H1 (cell line): ENCODE results near the gene SRPK3. TPM values are rescaled to one million over a fixed set of nuclear protein-coding genes. Genes with fewer than 3 reads are reported as not detected.

Experiments used
- CTCF ChIA-PET: fragments of 300-600 bp; sonication (Branson Sonifier 250); formaldehyde crosslinking; loops from one replicate; lab custom pipeline; 2021; ENCODE audit not compliant: partially characterized antibody; lab: Charles Lee
- POLR2A ChIA-PET: fragments of 300-600 bp; sonication (Branson Sonifier 250); formaldehyde crosslinking; loops from one replicate; lab custom pipeline; 2021; ENCODE audit warnings: inconsistent platforms; ENCODE audit not compliant: partially characterized antibody; lab: Charles Lee
- DNase-seq, 2 experiments: peaks; one replicate each; pipeline versions ENCODE4 v3.0.0 to v3.0.0-alpha.2; 2010 to 2022; ENCODE audit warnings: low spot score in 2 of 2, low read depth in 1 of 2, mixed read lengths in 1 of 2
- FAIRE-seq: peaks from 2 replicates; lab custom pipeline; 2011; peaks lifted over from hg19 to GRCh38; lab: Jason Lieb, UNC
- H2AFZ ChIP-seq: 2 replicates; pipeline ENCODE4 v1.8.1; 2012; ENCODE audit warnings: low read length, inconsistent platforms
- H2AK5ac ChIP-seq: 2 replicates; pipeline ENCODE4 v1.6.1; 2013; ENCODE audit warnings: low read depth, low read length
- H2BK120ac ChIP-seq: replicated peaks from 2 replicates; pipeline ENCODE3; 2013; ENCODE audit warnings: low read depth, low read length, inconsistent platforms
- H2BK12ac ChIP-seq: 2 replicates; pipeline ENCODE4 v1.6.1; 2013; ENCODE audit warnings: low read depth, low read length
- H2BK15ac ChIP-seq: 2 replicates; pipeline ENCODE4 v1.6.1; 2013; ENCODE audit warnings: low read length
- H2BK20ac ChIP-seq: 2 replicates; pipeline ENCODE4 v1.6.1; 2013; ENCODE audit warnings: low read length
- H2BK5ac ChIP-seq: 2 replicates; pipeline ENCODE4 v1.6.1; 2013; ENCODE audit warnings: low read depth, low read length
- H3K14ac ChIP-seq: 2 replicates; pipeline ENCODE4 v1.6.1; 2013; ENCODE audit warnings: inconsistent platforms; ENCODE audit not compliant: insufficient read length
- H3K18ac ChIP-seq: 2 replicates; pipeline ENCODE4 v1.6.1; 2013; ENCODE audit warnings: low read length; ENCODE audit errors: extremely low read depth
- H3K23ac ChIP-seq: 2 replicates; pipeline ENCODE4 v1.6.1; 2013; ENCODE audit warnings: inconsistent platforms; ENCODE audit not compliant: insufficient read length
- H3K23me2 ChIP-seq: 2 replicates; pipeline ENCODE4 v1.6.1; 2013; ENCODE audit warnings: low read depth, low read length
- H3K27ac ChIP-seq: 2 replicates; pipeline ENCODE4 v1.6.1; 2011; ENCODE audit warnings: low read depth, low read length, inconsistent platforms
- H3K27me3 ChIP-seq, 4 experiments: replicated peaks in 1 of 4; 1 replicate in 1 of 4; 2 replicates in 3 of 4; pipeline versions ENCODE4 v1.6.1 to v1.8.1; 2011 to 2013; ENCODE audit warnings: low read length in 3 of 4, mild to moderate bottlenecking in 3 of 4, inconsistent platforms in 2 of 4, mixed read lengths in 2 of 4, moderate library complexity in 1 of 4; ENCODE audit not compliant: control insufficient read depth in 3 of 4, insufficient read depth in 3 of 4; ENCODE audit errors: extremely low read depth in 1 of 4
- H3K36me3 ChIP-seq, 4 experiments: 2 replicates each; pipeline versions ENCODE4 v1.6.1 to v1.8.1; 2011 to 2013; ENCODE audit warnings: mild to moderate bottlenecking in 4 of 4, low read length in 3 of 4, moderate library complexity in 2 of 4, control low read depth in 1 of 4, inconsistent platforms in 1 of 4; ENCODE audit not compliant: insufficient read depth in 4 of 4, control insufficient read depth in 2 of 4
- H3K4ac ChIP-seq: replicated peaks from 2 replicates; pipeline ENCODE3; 2013; ENCODE audit warnings: low read length, low read depth, mixed read lengths, inconsistent platforms; ENCODE audit not compliant: insufficient read length
- H3K4me1 ChIP-seq, 4 experiments: replicated peaks in 1 of 4; 1 replicate in 1 of 4; 2 replicates in 3 of 4; pipeline versions ENCODE4 v1.6.1 to v1.8.1; 2011 to 2013; ENCODE audit warnings: low read length in 3 of 4, inconsistent platforms in 2 of 4, mixed read lengths in 1 of 4; ENCODE audit not compliant: insufficient read depth in 4 of 4, control insufficient read depth in 3 of 4
- H3K4me2 ChIP-seq, 2 experiments: 2 replicates each; pipeline versions ENCODE4 v1.6.1 to v1.8.1; 2011 to 2013; ENCODE audit warnings: low read depth in 2 of 2, low read length in 2 of 2, control low read depth in 1 of 2, inconsistent platforms in 1 of 2, mild to moderate bottlenecking in 1 of 2; ENCODE audit not compliant: insufficient read depth in 1 of 2
- H3K4me3 ChIP-seq, 4 experiments: fragments of 200-600, 300-600 bp in 1 of 4; sonication (generic), shearing (Covaris generic), sonication (Bioruptor Twin) in 1 of 4; 2 replicates each; pipeline versions ENCODE4 v1.5.1 to v1.8.1; 2011 to 2016; ENCODE audit warnings: low read length in 4 of 4, low read depth in 3 of 4, control low read depth in 2 of 4, inconsistent platforms in 2 of 4, mild to moderate bottlenecking in 2 of 4, mixed read lengths in 1 of 4, moderate library complexity in 1 of 4; ENCODE audit not compliant: insufficient read depth in 2 of 4; ENCODE audit errors: extremely low read depth in 1 of 4
- H3K56ac ChIP-seq: replicated peaks from 2 replicates; pipeline ENCODE3; 2013; ENCODE audit warnings: low read depth, mild to moderate bottlenecking, mixed read lengths, low read length, inconsistent platforms; ENCODE audit not compliant: insufficient read length
- H3K79me1 ChIP-seq: 2 replicates; pipeline ENCODE4 v1.6.1; 2013; ENCODE audit warnings: low read depth, low read length, control low read depth
- H3K79me2 ChIP-seq, 2 experiments: 2 replicates each; pipeline versions ENCODE4 v1.6.1 to v1.8.1; 2012 to 2013; ENCODE audit warnings: low read length in 2 of 2, mild to moderate bottlenecking in 2 of 2, inconsistent platforms in 1 of 2; ENCODE audit not compliant: insufficient read depth in 2 of 2, control insufficient read depth in 1 of 2
- H3K9ac ChIP-seq, 4 experiments: replicated peaks in 1 of 4; 1 replicate in 1 of 4; 2 replicates in 3 of 4; pipeline versions ENCODE4 v1.6.1 to v1.8.1; 2011 to 2013; ENCODE audit warnings: low read depth in 3 of 4, low read length in 3 of 4, control low read depth in 2 of 4, mild to moderate bottlenecking in 2 of 4, moderate library complexity in 2 of 4, inconsistent platforms in 1 of 4; ENCODE audit errors: extremely low read depth in 1 of 4
- H3K9me3 ChIP-seq, 2 experiments: 2 replicates each; pipeline versions ENCODE4 v1.6.1 to v1.8.1; 2012 to 2013; ENCODE audit warnings: mild to moderate bottlenecking in 2 of 2, moderate library complexity in 2 of 2, control low read depth in 1 of 2, inconsistent platforms in 1 of 2, low read depth in 1 of 2, low read length in 1 of 2, mixed read lengths in 1 of 2; ENCODE audit not compliant: insufficient read depth in 2 of 2
- H4K20me1 ChIP-seq, 2 experiments: replicated peaks in 1 of 2; 2 replicates each; pipeline versions ENCODE3 to v1.8.1; 2011 to 2013; ENCODE audit warnings: inconsistent platforms in 2 of 2, low read length in 2 of 2, mild to moderate bottlenecking in 1 of 2; ENCODE audit not compliant: insufficient read depth in 2 of 2, control insufficient read depth in 1 of 2
- H4K5ac ChIP-seq: 2 replicates; pipeline ENCODE4 v1.6.1; 2013; ENCODE audit warnings: low read length, low read depth, mixed read lengths, inconsistent platforms; ENCODE audit not compliant: insufficient read length
- H4K8ac ChIP-seq: 2 replicates; pipeline ENCODE4 v1.8.0; 2013; ENCODE audit warnings: mild to moderate bottlenecking, moderate library complexity, low read length, inconsistent platforms; ENCODE audit not compliant: insufficient read depth; ENCODE audit errors: extremely low read depth
- H4K91ac ChIP-seq: replicated peaks from 2 replicates; pipeline ENCODE3; 2013; ENCODE audit warnings: low read length, mixed read lengths, inconsistent platforms; ENCODE audit not compliant: insufficient read length
- CEBPB ChIP-seq: IDR thresholded peaks from 2 replicates; pipeline ENCODE4 v1.6.1; 2012; ENCODE audit warnings: low read depth, low read length
- HDAC6 ChIP-seq: IDR thresholded peaks from one replicate; pipeline ENCODE4 v1.7.1; 2012; ENCODE audit warnings: low read depth, mild to moderate bottlenecking, inconsistent platforms, low read length, moderate library complexity
- JUND ChIP-seq: IDR thresholded peaks from 2 replicates; pipeline ENCODE4 v1.6.1; 2011; ENCODE audit warnings: mild to moderate bottlenecking, improper control_type of control experiment, low read length
- KDM5A ChIP-seq: fragments of 200-600 bp; IDR thresholded peaks from 2 replicates; pipeline ENCODE4 v1.7.1; 2012; ENCODE audit warnings: mild to moderate bottlenecking, low read length, inconsistent platforms, mixed read lengths
- PHF8 ChIP-seq: fragments of 200-600 bp; sonication (generic); conservative IDR thresholded peaks from 2 replicates; pipeline ENCODE4 v1.7.1; 2012; ENCODE audit warnings: low read depth, mild to moderate bottlenecking, inconsistent platforms, low read length, moderate library complexity
- SIRT6 ChIP-seq: IDR thresholded peaks from one replicate; pipeline ENCODE4 v1.7.1; 2012; ENCODE audit warnings: low read length, inconsistent platforms
- WGBS, 2 experiments: shearing (Covaris generic) in 1 of 2; methylation state at CpG; one replicate each; pipeline versions ENCODE4 v1.1.6 to v1.1.7; 2013 to 2015; ENCODE audit warnings: low lambda C conversion rate in 2 of 2, mixed read lengths in 2 of 2, inconsistent platforms in 1 of 2, low coverage in 1 of 2, missing lambda C conversion rate in 1 of 2; ENCODE audit not compliant: insufficient replicate concordance in 2 of 2, insufficient coverage in 1 of 2, insufficient read length in 1 of 2; ENCODE audit errors: extremely low coverage in 1 of 2, missing lambda C conversion rate in 1 of 2; 5-methylcytosine and 5-hydroxymethylcytosine counted together
- polyA plus RNA-seq, 7 experiments: library from polyadenylated mRNA; depleted of rRNA in 3 of 7; stranded (reverse) in 5 of 7; unstranded in 2 of 7; fragments of >200 nt in 5 of 7; fragments of 200-250 nt in 2 of 7; gene quantifications; 1 replicate in 5 of 7; 2 replicates in 1 of 7; 4 replicates in 1 of 7; pipeline versions ENCODE4 v1.2.1 to v1.2.3, GENCODE V29; 2011 to 2013; ENCODE audit warnings: missing spikeins in 2 of 7, mixed read lengths in 2 of 7
- total RNA-seq: library from RNA; stranded (reverse); fragmentation: NEBNext Ultra II Directional; extraction: Animal tissue kit (Norgen Biotek cat#: 25700); gene quantifications from 2 replicates; pipeline ENCODE4 v1.2.1, GENCODE V29; 2021
- TF ChIP-seq, protein P1 (sequence below): IDR thresholded peaks from 2 replicates; pipeline ENCODE4 v1.6.1; 2012; ENCODE audit warnings: inconsistent platforms

Gene SRPK3
- total and polyA plus RNA-seq, 2 of the 8 experiments (the other 6 are each of a cell fraction or from before 2014, with no cell fraction given) = not detected

DNA sequence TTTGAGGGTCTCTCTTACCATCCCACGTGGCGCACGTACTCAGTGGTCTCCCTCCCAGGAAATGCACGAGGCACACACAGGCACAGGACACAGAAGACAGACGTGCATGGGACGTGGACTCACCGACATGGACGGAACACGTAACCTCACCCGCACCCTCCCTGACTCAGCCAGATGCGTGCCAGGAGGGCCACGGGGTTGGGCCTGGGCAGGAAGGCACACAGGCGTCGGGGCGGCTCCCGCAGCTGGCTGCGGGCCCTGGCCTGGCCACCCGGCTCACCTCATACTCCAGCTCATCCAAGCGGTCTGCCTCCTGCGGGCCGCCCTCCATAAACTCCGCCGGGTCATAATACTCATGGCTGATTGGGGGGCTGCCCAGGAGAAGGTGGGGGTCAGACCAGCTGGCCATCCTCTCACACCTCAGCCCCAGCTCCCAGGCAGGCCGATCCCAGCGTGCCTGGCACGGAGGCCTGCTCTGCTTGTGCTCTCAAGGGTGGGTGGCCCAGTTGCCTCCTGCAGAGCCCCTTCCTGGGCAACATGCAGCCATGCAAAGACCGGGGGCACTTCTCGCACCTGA, 26.2 kb downstream of the SRPK3 start:
- CTCF ChIA-PET = interaction anchor here (0.8 to 1.5 kb wide), 5 partner anchors 8 to 77 kb away, joined by 3 to 5 read pairs (median 4); partner anchors contain the start of genes IDH3G and SSR4
- no peak overlapping the region for H4K8ac ChIP-seq
- no peak for DNase-seq
- TF ChIP-seq JUND = no peak
- no peak for TF ChIP-seq HDAC6
- TF ChIP-seq PHF8 = no peak
- TF ChIP-seq, protein P1, sequence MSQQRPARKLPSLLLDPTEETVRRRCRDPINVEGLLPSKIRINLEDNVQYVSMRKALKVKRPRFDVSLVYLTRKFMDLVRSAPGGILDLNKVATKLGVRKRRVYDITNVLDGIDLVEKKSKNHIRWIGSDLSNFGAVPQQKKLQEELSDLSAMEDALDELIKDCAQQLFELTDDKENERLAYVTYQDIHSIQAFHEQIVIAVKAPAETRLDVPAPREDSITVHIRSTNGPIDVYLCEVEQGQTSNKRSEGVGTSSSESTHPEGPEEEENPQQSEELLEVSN = no peak
- TF ChIP-seq CEBPB = no peak
- TF ChIP-seq KDM5A = no peak
- TF ChIP-seq SIRT6 = no peak

More for the DNA sequence above, 26.2 kb downstream of the SRPK3 start:
- Histone ChIP-seq H3K79me1 (peaks cover 3% of the 10 kb centered on the region), H3K23me2 (no peaks in the 10 kb centered on the region), H2BK20ac (no peak overlapping the region), H2BK12ac (no peak overlapping the region), H4K20me1 (peaks cover 2 to 21% of the 10 kb centered on the region in 2 experiments), H2BK5ac (no peak overlapping the region), H3K27me3 (no peaks in the 10 kb centered on the region), H3K79me2 (peaks cover 0 to 44% of the 10 kb centered on the region in 2 experiments; a peak in 3 of 4 replicates), H3K9ac (no peak overlapping the region), H3K4me3 (no peak overlapping the region), H2BK120ac (no peak overlapping the region), H3K23ac (no peak overlapping the region), H3K4me1 (peaks cover 0 to 3% (median 1%) of the 10 kb centered on the region in 4 experiments; a peak in 2 of 7 replicates), H3K4me2 (no peak overlapping the region), H3K4ac (no peak overlapping the region), H3K56ac (no peak overlapping the region), H2AK5ac (no peak overlapping the region), H3K14ac (no peak overlapping the region), H4K91ac (no peak overlapping the region), H3K36me3 (peaks cover 0 to 21% (median 0%) of the 10 kb centered on the region in 4 experiments; a peak in 2 of 8 replicates), H4K5ac (no peak overlapping the region), H3K27ac (no peak overlapping the region), H2BK15ac (no peak overlapping the region), H3K18ac (no peak overlapping the region), H2AFZ (no peak overlapping the region), H3K9me3 (no peaks in the 10 kb centered on the region)
- FAIRE-seq = no peak
- WGBS, 2 experiments = 86% methylated on average over 7 of the region's 28 CpGs; no CpG with 5 or more reads in 1 of the 2 experiments
- POLR2A ChIA-PET = interaction anchor here (1.3 to 5.4 kb wide), 4 partner anchors 8 to 76 kb away, joined by 3 to 22 read pairs (median 11); partner anchors contain the start of genes IDH3G and SSR4
